ENCODE data around the gene MLST8.

Gene MLST8

DNA sequence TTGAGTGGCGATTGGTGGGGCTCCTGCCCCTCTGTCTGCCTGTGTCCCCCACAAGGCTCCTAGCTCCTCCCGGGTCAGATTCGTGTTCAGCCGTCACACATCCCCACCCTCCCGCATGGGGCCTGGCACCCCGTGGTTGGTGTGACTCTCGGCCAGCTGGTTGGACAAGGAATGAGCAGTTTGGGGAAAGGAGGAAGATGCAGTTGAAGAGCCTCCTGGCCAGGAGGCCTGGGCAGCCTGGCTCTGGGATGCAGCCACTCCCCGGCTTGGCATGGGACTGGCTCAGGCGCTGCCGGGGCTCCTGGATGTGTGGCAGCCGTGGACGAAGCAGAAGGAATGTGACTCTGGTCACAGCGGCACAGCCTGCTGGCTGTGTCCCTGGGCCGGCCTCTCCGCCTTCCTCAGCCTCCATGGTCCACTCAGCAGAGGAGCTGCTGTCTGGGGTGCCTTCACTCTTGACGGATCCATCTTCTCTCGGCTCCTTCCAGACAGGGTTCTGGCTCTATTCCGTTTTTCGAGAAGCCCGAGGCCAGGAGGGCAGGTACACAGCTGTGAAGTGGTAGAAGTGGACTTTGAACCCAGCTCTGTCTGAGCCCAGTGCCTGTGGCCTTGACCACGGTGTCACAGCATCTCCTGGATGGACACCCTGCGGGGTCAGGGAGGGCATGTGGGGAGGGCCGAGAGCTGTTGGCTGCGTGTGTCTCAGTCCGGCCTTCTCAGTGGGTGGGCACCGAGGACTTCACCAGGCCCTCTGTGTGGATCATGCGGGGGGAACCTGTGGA lies 47.6 kb upstream of the MLST8 start:
- H3K27ac ChIP-seq (ENCODE audit: low read length) = no peak overlapping the region
- H3K4me3 ChIP-seq (ENCODE audit: low read length) = no peak overlapping the region
- H3K9me2 ChIP-seq (replicated peaks; ENCODE audit: insufficient read depth, low read length) = no peaks in the 10 kb centered on the region
- H3K4me1 ChIP-seq (ENCODE audit: low read length) = peaks cover 21% of the 10 kb centered on the region
- no peak overlapping the region for H3K4me2 ChIP-seq (ENCODE audit: low read depth, low read length)
- H2AFZ ChIP-seq (ENCODE audit: low read length) = no peak overlapping the region
- H3K27me3 ChIP-seq (replicated peaks; ENCODE audit: insufficient read depth, low read length) = no peaks in the 10 kb centered on the region
- peaks cover 90% of the 10 kb centered on the region for H3K79me2 ChIP-seq (ENCODE audit: low read length)
- peaks cover 15% of the 10 kb centered on the region for H4K20me1 ChIP-seq (ENCODE audit: insufficient read depth, low read length)
- H3K36me3 ChIP-seq (replicated peaks; ENCODE audit: insufficient read depth, low read length) = peaks cover 4% of the 10 kb centered on the region; the same call in 1 of the 2 replicates
- H3F3A ChIP-seq (ENCODE audit: insufficient read depth, low read length) = peaks cover 24% of the 10 kb centered on the region
- no peaks in the 10 kb centered on the region for H3K9me3 ChIP-seq (replicated peaks; ENCODE audit: insufficient read depth, low read length)
- no peak for TF ChIP-seq EZH2 (optimal IDR thresholded peaks at IDR 0.05; ENCODE audit: low read depth, low read length)
- TF ChIP-seq, protein P1, sequence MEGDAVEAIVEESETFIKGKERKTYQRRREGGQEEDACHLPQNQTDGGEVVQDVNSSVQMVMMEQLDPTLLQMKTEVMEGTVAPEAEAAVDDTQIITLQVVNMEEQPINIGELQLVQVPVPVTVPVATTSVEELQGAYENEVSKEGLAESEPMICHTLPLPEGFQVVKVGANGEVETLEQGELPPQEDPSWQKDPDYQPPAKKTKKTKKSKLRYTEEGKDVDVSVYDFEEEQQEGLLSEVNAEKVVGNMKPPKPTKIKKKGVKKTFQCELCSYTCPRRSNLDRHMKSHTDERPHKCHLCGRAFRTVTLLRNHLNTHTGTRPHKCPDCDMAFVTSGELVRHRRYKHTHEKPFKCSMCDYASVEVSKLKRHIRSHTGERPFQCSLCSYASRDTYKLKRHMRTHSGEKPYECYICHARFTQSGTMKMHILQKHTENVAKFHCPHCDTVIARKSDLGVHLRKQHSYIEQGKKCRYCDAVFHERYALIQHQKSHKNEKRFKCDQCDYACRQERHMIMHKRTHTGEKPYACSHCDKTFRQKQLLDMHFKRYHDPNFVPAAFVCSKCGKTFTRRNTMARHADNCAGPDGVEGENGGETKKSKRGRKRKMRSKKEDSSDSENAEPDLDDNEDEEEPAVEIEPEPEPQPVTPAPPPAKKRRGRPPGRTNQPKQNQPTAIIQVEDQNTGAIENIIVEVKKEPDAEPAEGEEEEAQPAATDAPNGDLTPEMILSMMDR (IDR thresholded peaks at IDR 0.05; ENCODE audit: low read length) = no peak
- TF ChIP-seq EZH2phosphoT487 (IDR thresholded peaks at IDR 0.05; ENCODE audit: low read length) = no peak
- H3K9ac ChIP-seq (ENCODE audit: low read length) = no peak overlapping the region
- DNase-seq = no peak

DNA sequence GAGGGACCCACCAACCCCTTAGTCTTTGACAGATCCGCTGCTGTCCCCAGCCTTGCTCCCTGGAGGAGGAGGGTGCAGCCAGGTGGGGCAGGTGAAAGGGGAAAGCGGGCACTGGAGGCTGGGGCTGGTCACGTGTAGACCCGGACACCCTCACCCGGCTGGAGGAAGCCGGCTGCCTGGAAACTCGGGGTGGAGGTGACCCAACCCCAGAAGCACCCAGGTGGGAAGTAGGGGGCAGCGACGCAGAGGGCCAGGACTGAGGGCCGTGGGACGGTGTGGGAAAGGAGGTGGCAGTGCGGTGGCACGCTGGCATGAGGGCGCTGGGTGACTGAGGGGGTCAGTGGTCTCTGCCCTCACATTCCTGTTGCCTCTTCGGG lies 47.0 kb upstream of the MLST8 start:
- Histone ChIP-seq H3F3A (ENCODE audit: insufficient read depth, low read length) (peaks cover 19% of the 10 kb centered on the region), H3K79me2 (ENCODE audit: low read length) (peaks cover 90% of the 10 kb centered on the region), H3K4me3 (ENCODE audit: low read length) (no peak overlapping the region), H3K4me2 (ENCODE audit: low read depth, low read length) (no peak overlapping the region), H3K36me3 (replicated peaks; ENCODE audit: insufficient read depth, low read length) (peaks cover 4% of the 10 kb centered on the region; the same call in 1 of the 2 replicates), H3K9me2 (replicated peaks; ENCODE audit: insufficient read depth, low read length) (no peaks in the 10 kb centered on the region), H3K4me1 (ENCODE audit: low read length) (peaks cover 15% of the 10 kb centered on the region), H3K9ac (ENCODE audit: low read length) (no peak overlapping the region), H3K9me3 (replicated peaks; ENCODE audit: insufficient read depth, low read length) (no peaks in the 10 kb centered on the region), H3K27me3 (replicated peaks; ENCODE audit: insufficient read depth, low read length) (no peaks in the 10 kb centered on the region), H4K20me1 (ENCODE audit: insufficient read depth, low read length) (peaks cover 9% of the 10 kb centered on the region), H2AFZ (ENCODE audit: low read length) (no peak overlapping the region), H3K27ac (ENCODE audit: low read length) (no peak overlapping the region)
- TF ChIP-seq, protein P1 (IDR thresholded peaks at IDR 0.05; ENCODE audit: low read length) = no peak
- no peak for TF ChIP-seq EZH2 (optimal IDR thresholded peaks at IDR 0.05; ENCODE audit: low read depth, low read length)
- TF ChIP-seq EZH2phosphoT487 (IDR thresholded peaks at IDR 0.05; ENCODE audit: low read length) = no peak
- no peak for DNase-seq

DNA sequence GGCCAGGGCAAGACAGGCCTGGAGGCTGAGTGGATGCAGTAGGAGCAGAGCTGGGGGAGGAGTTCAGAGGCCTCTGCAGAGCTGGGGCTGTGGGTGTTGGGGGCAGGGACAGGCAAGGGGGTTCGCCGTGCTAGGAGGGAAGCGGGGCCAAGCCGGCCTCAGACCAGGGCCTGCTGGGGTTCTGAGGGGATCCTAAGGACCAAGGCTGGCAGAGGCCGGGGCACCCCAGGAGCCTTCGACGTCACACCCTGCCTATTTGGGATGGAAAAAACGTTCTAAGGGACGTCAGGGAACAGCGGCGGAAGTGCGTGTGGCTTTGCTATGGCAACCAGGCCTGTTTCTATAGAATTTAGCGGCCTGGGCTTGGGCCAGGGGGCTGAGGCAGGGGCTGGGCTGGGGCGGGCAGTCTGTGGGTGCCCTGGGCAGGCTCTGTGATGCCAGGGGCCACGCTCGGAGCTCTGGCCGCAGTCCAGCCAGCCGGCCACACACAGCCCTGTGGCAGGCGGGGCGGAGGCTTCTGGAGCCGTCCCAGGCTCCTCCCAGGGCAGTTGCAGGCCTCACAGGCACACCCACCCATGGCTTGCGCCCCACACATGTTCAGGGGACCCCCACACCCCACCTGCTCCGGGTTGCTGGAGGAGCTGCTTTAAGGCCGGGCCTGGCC lies 45.9 kb upstream of the MLST8 start:
- Histone ChIP-seq H3K4me1 (ENCODE audit: low read length) (peaks cover 6% of the 10 kb centered on the region; the same call in 1 of the 2 replicates), H3K36me3 (replicated peaks; ENCODE audit: insufficient read depth, low read length) (no peaks in the 10 kb centered on the region), H3K27me3 (replicated peaks; ENCODE audit: insufficient read depth, low read length) (no peaks in the 10 kb centered on the region), H4K20me1 (ENCODE audit: insufficient read depth, low read length) (no peaks in the 10 kb centered on the region), H3K4me2 (ENCODE audit: low read depth, low read length) (no peak overlapping the region), H3K4me3 (ENCODE audit: low read length) (no peak overlapping the region), H3K9ac (ENCODE audit: low read length) (no peak overlapping the region), H3K9me3 (replicated peaks; ENCODE audit: insufficient read depth, low read length) (no peaks in the 10 kb centered on the region), H3K27ac (ENCODE audit: low read length) (no peak overlapping the region), H3K9me2 (replicated peaks; ENCODE audit: insufficient read depth, low read length) (no peaks in the 10 kb centered on the region), H3F3A (ENCODE audit: insufficient read depth, low read length) (peaks cover 8% of the 10 kb centered on the region), H3K79me2 (ENCODE audit: low read length) (peaks cover 87% of the 10 kb centered on the region), H2AFZ (ENCODE audit: low read length) (no peak overlapping the region)
- DNase-seq = no peak
- TF ChIP-seq EZH2 (optimal IDR thresholded peaks at IDR 0.05; ENCODE audit: low read depth, low read length) (no peak), EZH2phosphoT487 (IDR thresholded peaks at IDR 0.05; ENCODE audit: low read length) (no peak)
- TF ChIP-seq, protein P1 (IDR thresholded peaks at IDR 0.05; ENCODE audit: low read length) = no peak
